ENCODE results near the gene FKBP1B.
"Not testable (repeated sequence)": the region's sequence is repeated elsewhere in the genome, so short reads cannot be mapped to it uniquely, and the experiment has no call there.

FKBP1B gene

GRCh38 chr2:24104906-24105305 is 55.4 kb downstream of the FKBP1B start:
- H3K4me3 ChIP-seq (ENCODE audit: low read length): no peak overlapping the region
- TF ChIP-seq CTCF (conservative IDR thresholded peaks at IDR 0.05; ENCODE audit: low read depth, low read length): no peak

DNA sequence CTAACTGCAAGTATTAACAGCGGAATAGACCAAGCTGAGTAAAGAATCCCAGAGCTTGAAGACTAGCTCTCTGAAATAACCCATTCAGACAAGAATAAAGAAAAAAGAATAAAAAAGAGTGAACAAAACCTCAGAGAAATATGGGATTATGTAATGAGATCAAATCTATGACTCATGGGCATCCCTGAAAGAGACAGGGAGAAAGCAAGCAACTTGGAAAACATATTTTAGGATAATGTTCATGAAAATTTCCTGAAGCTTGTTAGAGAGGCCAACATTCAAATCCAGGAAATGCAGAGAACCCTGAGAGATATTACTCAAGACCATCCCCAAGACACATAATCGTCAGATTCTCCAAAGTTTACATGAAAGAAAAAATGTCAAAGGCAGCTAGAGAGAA is 56.3 kb downstream of the FKBP1B start:
- no peak for TF ChIP-seq CTCF (conservative IDR thresholded peaks at IDR 0.05; ENCODE audit: low read depth, low read length)
- no peak for DNase-seq (ENCODE audit: low read depth)
- H3K4me3 ChIP-seq (ENCODE audit: low read length): no peak overlapping the region

More at GRCh38 chr2:24104906-24105305, 55.4 kb downstream of the FKBP1B start:
- DNase-seq (ENCODE audit: low read depth): no peak

DNA sequence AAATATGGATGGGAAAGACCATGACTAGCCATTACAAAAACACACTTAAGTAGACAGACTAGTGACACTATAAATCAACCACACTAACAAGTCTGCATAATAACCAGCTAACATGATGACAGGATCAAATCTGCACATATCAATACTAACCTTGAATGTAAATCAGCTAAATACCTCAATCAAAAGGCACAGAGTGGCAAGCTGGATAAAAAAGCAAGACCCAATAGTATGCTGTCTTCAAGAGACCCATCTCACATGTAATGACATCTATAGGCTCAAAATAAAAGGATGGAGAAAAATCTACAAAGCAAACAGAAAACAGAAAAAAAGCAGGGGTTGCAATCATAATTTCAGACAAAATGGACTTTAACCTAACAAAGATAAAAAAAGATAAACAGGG is 57.2 kb downstream of the FKBP1B start:
- H3K4me3 ChIP-seq (ENCODE audit: low read length): no peak overlapping the region
- no peak for DNase-seq (ENCODE audit: low read depth)
- TF ChIP-seq CTCF (conservative IDR thresholded peaks at IDR 0.05; ENCODE audit: low read depth, low read length): no peak

- no peak overlapping the region for H3K4me3 ChIP-seq (ENCODE audit: low read length)
- no peak for TF ChIP-seq CTCF (conservative IDR thresholded peaks at IDR 0.05; ENCODE audit: low read depth, low read length)
These were observed 57.8 kb downstream of the FKBP1B start for GRCh38 chr2:24107336-24107735.

DNA sequence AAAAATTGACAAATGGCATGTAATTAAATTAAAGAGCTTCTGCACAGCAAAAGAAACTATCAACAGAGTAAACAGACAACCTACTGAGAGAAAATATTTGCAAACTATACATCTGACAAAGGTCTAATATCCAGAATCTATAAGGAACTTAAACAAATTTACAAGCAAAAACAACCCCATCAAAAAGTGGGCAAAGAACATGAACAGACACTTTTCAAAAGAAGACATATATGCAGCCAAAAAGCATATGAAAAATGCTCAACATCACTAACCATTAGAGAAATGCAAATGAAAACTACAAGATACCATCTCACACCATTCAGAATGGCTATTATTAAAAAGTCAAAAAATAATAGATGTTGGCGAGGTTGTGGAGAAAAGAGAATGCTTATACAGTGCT is 59.9 kb downstream of the FKBP1B start:
- not testable (repeated sequence) for H3K4me3 ChIP-seq (ENCODE audit: low read length); DNase-seq (ENCODE audit: low read depth)

More at GRCh38 chr2:24107336-24107735, 57.8 kb downstream of the FKBP1B start:
- no peak for DNase-seq (ENCODE audit: low read depth)

DNA sequence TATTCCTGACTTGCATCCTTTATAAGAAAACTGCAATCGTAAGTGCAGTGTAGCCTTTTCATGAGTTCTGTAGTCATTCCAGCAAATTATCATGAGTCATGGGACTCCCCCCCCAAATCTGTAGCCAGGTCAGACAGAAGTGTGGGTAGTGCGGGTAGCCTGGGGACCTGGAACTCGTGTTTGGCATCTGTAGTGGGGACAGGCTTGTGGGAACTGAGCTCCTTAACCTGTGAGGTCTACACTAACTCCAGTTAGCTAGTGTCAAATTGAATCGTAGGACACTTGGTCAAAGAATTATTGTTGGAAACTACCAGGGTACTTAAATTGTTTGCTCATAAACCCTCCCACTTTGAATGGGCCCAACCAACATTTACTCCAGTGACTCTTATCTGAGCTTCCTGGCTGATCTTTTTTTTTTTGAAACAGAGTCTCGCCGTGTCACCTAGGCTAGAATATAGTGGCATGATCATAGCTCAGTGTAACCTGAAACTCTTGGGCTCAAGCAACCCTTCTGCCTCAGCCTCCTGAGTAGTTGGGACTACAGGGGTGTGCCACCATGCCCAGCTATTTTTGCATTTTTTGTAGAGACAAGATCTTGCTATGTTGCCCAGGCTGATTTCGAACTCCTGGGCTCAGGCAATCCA is 61.2 kb downstream of the FKBP1B start:
- H3K4me3 ChIP-seq (ENCODE audit: low read length): no peak overlapping the region
- no peak for DNase-seq (ENCODE audit: low read depth)
- TF ChIP-seq CTCF (conservative IDR thresholded peaks at IDR 0.05; ENCODE audit: low read depth, low read length): no peak

DNA sequence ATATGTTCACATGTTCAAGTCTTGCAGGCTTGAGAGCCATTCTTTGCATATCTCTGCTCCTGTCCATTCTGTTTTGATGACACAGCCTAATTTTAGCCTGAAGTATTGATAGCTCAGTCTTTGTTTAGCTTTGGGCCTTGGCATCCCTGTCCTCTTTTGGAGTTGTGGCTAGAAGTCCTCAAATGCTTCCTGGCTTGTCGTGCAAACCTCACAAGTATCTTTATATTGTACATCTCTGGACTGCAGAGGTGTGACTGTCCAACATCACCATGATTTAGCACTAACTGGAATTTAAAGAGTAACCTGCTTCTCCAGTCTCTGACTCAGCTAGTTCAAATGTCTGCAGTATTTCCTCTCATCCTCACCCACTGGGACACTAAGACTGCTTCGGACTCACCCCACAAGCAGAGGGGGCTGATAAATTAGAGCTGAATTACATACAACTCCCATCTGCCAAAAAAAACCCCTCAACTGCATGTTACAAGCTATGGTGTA is 61.9 kb downstream of the FKBP1B start:
- TF ChIP-seq CTCF (conservative IDR thresholded peaks at IDR 0.05; ENCODE audit: low read depth, low read length): no peak
- H3K4me3 ChIP-seq (ENCODE audit: low read length): no peak overlapping the region
- DNase-seq (ENCODE audit: low read depth): no peak
